Gastrocnemius medialis (tissue), 4 donors: ENCODE results near the gene HYAL3. TPM values are rescaled to one million over a fixed set of nuclear protein-coding genes. Genes with fewer than 3 reads are reported as not detected.

Source experiments
- ATAC-seq, 2 donors: fragments of 150-250 bp; one replicate each; pipeline ENCODE4 v1.9.1; 2016
- DNase-seq, 2 donors: peaks; one replicate each; pipeline ENCODE4 v3.0.0-alpha.2; 2019
- H3K27ac ChIP-seq, 4 donors: fragments of 200-600 bp; sonication (generic); 1 replicate in 1 of 4; 2 replicates in 3 of 4; pipeline ENCODE4 v1.5.1; 2016 to 2018; ENCODE audit warnings: mild to moderate bottlenecking in 2 of 4, moderate library complexity in 1 of 4
- H3K27me3 ChIP-seq, 3 donors: fragments of 200-600 bp; sonication (generic) in 2 of 3; 1 replicate in 1 of 3; 2 replicates in 2 of 3; pipeline versions ENCODE4 v1.5.1 to v1.6.0; 2016 to 2019; ENCODE audit warnings: mild to moderate bottlenecking in 1 of 3, moderate library complexity in 1 of 3
- H3K36me3 ChIP-seq, 2 donors: fragments of 200-600 bp; sonication (generic) in 1 of 2; one replicate each; pipeline ENCODE4 v1.5.1; 2017 to 2018
- H3K4me1 ChIP-seq, 2 donors: fragments of 200-600 bp; sonication (generic) in 1 of 2; one replicate each; pipeline ENCODE4 v1.5.1; 2016 to 2017; ENCODE audit warnings: mild to moderate bottlenecking in 2 of 2
- H3K4me3 ChIP-seq, 4 donors: fragments of 200-600 bp; sonication (generic) in 3 of 4; 1 replicate in 1 of 4; 2 replicates in 3 of 4; pipeline ENCODE4 v1.5.1; 2016 to 2019; ENCODE audit warnings: mild to moderate bottlenecking in 2 of 4
- H3K9me3 ChIP-seq, 3 donors: fragments of 200-600 bp; sonication (generic) in 2 of 3; 1 replicate in 1 of 3; 2 replicates in 2 of 3; pipeline ENCODE4 v1.5.1; 2016 to 2019
- POLR2A ChIP-seq, 2 donors: fragments of 450-650 bp; IDR thresholded peaks; one replicate each; pipeline ENCODE4 v1.6.1; 2017; ENCODE audit warnings: antibody characterized with exemption in 2 of 2, mild to moderate bottlenecking in 2 of 2, moderate library complexity in 2 of 2
- in situ Hi-C, 4 donors: fragments of 200-750 bp; cut with MboI; loops; one replicate each; pipeline versions ENCODE4 v1.15.0 to v1.8.0; 2017; ENCODE audit warnings: low sequenced_read_pairs in 4 of 4
- intact Hi-C: fragments of 100-400 bp; cut with DNase I; formaldehyde crosslinking; loops from one replicate; pipeline ENCODE4 v1.15.1; 2023; ENCODE audit warnings: low total_unique reads
- total RNA-seq, 4 donors: library from RNA; depleted of rRNA; stranded (reverse); fragments of >200 nt; gene quantifications; one replicate each; pipeline versions ENCODE4 v1.1.0 to v1.2.3, GENCODE V29; 2016
- TF ChIP-seq, protein P1 (sequence below), 5 experiments: fragments of 450-650 bp in 3 of 5; fragments of 200-600 bp in 2 of 5; sonication (generic) in 2 of 5; IDR thresholded peaks in 4 of 5; conservative IDR thresholded peaks in 1 of 5; 1 replicate in 4 of 5; 2 replicates in 1 of 5; pipeline ENCODE4 v1.5.1; 2016 to 2019; ENCODE audit warnings: antibody characterized with exemption in 5 of 5, mild to moderate bottlenecking in 3 of 5, moderate library complexity in 3 of 5

The HYAL3 gene
- total RNA-seq, 4 donors from 2014 or later = 1.1 to 2.3 (median 1.2) TPM; not detected in 1

DNA sequence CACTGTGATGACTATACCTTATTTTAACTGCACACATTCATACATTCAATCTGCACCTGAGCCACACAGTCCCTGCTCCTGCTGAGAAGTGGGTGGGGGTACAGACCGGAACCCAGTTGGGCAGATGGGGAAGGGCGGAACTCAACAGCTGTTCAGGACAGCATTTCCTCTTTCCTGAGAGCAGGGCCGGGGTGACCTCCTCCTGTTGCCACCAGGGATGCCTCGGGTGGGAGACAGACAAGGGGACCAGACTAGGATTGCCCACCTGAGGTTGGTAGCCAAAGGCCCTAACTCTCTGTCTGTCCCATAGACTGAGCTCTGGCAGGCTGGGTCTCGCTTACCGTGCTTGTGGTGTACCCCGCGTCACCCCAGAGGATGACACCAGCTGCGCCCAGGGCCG is 19.4 kb upstream of the HYAL3 start:
- peak overlapping the region in 3 of 4 donors; percentile 8 to 80 (median 72) for H3K4me3 ChIP-seq
- H3K36me3 ChIP-seq = peaks cover 0 to 23% of the 10 kb centered on the region in 2 donors
- intact Hi-C loops (no loop called here), in situ Hi-C loops (no loop called here)
- H3K9me3 ChIP-seq = no peaks in the 10 kb centered on the region
- peaks cover 56 to 59% of the 10 kb centered on the region in 2 donors for H3K4me1 ChIP-seq
- H3K27ac ChIP-seq = peak overlapping the region in 3 of 4 donors; percentile 5 to 93 (median 45)
- no peak for TF ChIP-seq POLR2A (IDR thresholded peaks at IDR 0.05)
- TF ChIP-seq, protein P1, sequence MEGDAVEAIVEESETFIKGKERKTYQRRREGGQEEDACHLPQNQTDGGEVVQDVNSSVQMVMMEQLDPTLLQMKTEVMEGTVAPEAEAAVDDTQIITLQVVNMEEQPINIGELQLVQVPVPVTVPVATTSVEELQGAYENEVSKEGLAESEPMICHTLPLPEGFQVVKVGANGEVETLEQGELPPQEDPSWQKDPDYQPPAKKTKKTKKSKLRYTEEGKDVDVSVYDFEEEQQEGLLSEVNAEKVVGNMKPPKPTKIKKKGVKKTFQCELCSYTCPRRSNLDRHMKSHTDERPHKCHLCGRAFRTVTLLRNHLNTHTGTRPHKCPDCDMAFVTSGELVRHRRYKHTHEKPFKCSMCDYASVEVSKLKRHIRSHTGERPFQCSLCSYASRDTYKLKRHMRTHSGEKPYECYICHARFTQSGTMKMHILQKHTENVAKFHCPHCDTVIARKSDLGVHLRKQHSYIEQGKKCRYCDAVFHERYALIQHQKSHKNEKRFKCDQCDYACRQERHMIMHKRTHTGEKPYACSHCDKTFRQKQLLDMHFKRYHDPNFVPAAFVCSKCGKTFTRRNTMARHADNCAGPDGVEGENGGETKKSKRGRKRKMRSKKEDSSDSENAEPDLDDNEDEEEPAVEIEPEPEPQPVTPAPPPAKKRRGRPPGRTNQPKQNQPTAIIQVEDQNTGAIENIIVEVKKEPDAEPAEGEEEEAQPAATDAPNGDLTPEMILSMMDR (IDR thresholded peaks at IDR 0.05 in 4 of 5, conservative IDR thresholded peaks at IDR 0.05 in 1 of 5) = no peak
- no peak for DNase-seq
- H3K27me3 ChIP-seq = no peaks in the 10 kb centered on the region
- no peak for ATAC-seq

DNA sequence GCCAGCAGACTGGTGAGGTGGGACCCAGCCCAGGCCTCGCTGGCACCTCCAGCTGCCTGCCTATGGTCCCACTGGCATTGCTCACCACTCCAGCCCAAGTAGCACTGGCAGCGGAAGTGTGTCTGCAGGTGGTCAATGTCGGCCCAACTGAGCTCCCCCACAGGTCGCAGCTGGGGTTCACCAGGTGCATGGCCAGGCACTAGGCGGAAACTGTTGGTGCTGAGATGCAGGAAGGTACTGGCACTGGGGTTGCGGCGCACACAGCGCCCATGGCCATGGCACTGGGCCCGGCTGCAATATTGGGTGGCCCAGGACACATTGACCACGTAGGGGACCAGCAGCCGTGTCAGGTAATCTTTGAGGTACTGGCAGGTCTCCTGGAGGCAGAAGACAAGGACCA is 19.0 kb upstream of the HYAL3 start:
- intact Hi-C loops = no loop called here
- Histone ChIP-seq H3K9me3 (no peaks in the 10 kb centered on the region), H3K4me1 (peaks cover 56 to 59% of the 10 kb centered on the region in 2 donors), H3K4me3 (peak overlapping the region in 2 of 4 donors; percentile 24 to 80), H3K27me3 (no peaks in the 10 kb centered on the region), H3K27ac (peak overlapping the region in 2 of 4 donors; percentile 7 to 93), H3K36me3 (peaks cover 0 to 23% of the 10 kb centered on the region in 2 donors)
- no peak for TF ChIP-seq POLR2A (IDR thresholded peaks at IDR 0.05)
- TF ChIP-seq, protein P1 (IDR thresholded peaks at IDR 0.05 in 4 of 5, conservative IDR thresholded peaks at IDR 0.05 in 1 of 5) = no peak
- in situ Hi-C loops = no loop called here
- DNase-seq (no peak), ATAC-seq (no peak)

DNA sequence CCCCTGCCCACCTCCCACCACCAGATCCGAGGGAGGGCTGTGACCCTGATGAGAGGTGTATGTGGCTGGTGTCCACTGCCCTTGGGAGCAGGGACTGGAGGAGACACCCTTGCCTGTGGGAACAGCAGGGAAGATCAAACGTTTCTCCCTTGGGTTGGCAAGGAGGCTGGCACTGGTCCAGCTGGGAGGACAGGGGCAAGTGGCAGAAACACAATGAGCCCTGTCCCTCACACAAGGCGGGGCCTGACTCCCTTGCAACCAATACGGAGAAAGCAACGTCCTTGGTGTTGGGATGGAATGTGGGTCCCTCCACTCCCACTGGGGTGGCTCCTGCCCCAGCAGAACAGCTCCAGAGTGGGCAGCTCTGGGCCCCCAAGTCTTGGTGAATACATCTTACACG is 18.1 kb upstream of the HYAL3 start:
- Histone ChIP-seq H3K36me3 (peaks cover 0 to 23% of the 10 kb centered on the region in 2 donors), H3K4me3 (no peak overlapping the region), H3K9me3 (no peaks in the 10 kb centered on the region), H3K27me3 (no peaks in the 10 kb centered on the region), H3K27ac (peak overlapping the region in 3 of 4 donors; percentile 7 to 93 (median 35)), H3K4me1 (peaks cover 56 to 58% of the 10 kb centered on the region in 2 donors)
- DNase-seq = no peak
- in situ Hi-C loops (no loop called here), intact Hi-C loops (no loop called here)
- no peak for TF ChIP-seq POLR2A (IDR thresholded peaks at IDR 0.05)
- TF ChIP-seq, protein P1 (IDR thresholded peaks at IDR 0.05 in 4 of 5, conservative IDR thresholded peaks at IDR 0.05 in 1 of 5) = no peak
- ATAC-seq = no peak

DNA sequence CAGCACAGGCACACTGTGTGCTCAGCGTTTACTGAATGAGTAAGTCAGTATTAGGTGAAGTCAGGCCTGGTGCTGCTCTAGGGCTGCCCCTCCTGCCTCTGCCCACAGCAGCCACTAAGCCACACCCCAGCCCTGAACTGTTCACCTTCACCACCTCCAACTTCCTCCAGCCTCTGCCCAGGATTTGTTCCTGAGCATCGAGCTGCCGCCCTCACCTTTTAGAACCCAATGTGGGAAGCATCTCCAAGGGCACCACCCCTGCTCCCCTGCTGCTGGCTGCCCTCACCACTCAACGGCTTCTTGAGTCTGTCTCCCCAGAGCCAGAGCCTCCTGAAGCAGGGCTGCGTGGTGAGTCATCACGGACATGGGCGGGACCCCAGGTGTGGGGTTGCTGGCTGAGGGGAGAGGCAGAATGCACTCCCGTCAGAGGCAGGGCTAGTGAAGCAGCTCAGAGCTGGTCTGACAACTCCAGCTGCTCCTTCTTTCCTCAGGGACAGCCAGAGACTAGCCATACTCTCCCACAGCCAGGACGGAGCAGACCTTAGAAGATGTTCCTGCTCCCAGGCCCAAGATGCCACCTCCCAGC is 17.5 kb upstream of the HYAL3 start:
- DNase-seq (no peak), ATAC-seq (no peak)
- intact Hi-C loops = no loop called here
- Histone ChIP-seq H3K27ac (peak overlapping the region in 3 of 4 donors; percentile 7 to 93 (median 35)), H3K4me1 (peaks cover 51 to 53% of the 10 kb centered on the region in 2 donors), H3K9me3 (no peaks in the 10 kb centered on the region), H3K27me3 (no peaks in the 10 kb centered on the region), H3K4me3 (no peak overlapping the region), H3K36me3 (peaks cover 0 to 23% of the 10 kb centered on the region in 2 donors)
- TF ChIP-seq POLR2A (IDR thresholded peaks at IDR 0.05) = no peak
- TF ChIP-seq, protein P1 (IDR thresholded peaks at IDR 0.05 in 4 of 5, conservative IDR thresholded peaks at IDR 0.05 in 1 of 5) = no peak
- in situ Hi-C loops = no loop called here
